Stimulated activated naive CD4-positive, alpha-beta T cell treated with Interleukin-2 at 50 U/mL for 16 hours (primary cell): ENCODE results near the gene TRIM33.

Source experiments
- DNase-seq: peaks from one replicate; lab custom pipeline; 2025; lab: John Stamatoyannopoulos, UW

The TRIM33 gene

DNA sequence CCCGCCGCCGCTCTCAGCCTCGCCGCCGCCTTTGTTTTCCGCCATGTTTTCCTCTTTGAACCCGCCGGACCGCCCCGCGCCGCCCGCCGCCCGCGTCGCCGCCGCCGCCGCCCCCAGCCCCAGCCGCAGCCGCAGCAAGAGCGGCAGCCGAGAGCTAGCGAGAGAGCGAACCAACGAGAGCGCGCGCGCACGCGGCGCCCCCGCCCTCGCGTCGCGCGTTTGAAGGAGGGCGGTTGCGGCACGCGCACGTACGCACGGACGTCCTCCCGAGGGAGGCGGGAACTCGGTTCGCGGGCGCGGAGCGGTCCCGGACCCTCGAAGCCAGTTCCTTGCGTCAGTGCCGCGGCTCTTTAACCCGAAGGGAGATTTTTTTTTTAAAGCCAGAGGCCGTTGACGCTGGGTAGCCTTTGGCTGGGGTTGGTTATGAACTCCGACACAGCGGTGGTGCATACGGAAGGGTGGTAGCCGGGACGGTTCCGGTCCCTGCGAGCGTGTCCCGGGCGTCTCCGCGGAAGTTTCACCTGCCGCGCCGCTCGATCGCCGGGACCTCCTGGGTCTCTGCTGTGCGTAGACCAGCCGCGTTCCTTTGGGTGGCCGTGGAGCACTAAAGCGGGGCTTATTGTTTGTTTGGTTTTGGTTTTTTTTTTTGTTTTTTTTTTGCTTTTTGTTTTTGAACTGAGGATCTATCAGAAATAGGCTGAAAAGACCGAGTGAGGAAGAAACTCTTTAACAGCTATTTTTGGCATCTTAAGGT, at the start of gene TRIM33:
TRIM33 (minus strand) TSS at position 172 of the 754 bp plus-strand sequence; CDS start at position 45, 127 bp downstream.
- DNase-seq, result peak; percentile 85

DNA sequence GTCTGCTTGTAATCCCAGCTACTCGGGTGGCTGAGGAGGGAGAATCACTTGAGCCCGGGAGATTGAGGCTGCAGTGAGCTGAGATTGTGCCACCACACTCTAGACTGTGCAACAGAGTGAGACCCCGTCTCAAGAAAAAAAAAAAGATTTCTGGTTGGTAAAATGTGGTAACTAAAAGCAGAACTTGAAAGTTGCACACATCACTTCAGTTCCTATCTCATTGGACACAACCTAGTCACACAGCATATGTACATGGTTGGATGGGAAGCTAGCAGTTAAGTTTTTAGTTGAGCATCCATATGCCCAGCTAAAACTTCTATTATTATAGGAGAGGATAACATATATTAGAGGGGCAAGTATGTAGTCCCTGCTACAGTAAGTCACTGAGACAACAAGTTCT, 48.4 kb upstream of the TRIM33 start:
- no peak for DNase-seq

DNA sequence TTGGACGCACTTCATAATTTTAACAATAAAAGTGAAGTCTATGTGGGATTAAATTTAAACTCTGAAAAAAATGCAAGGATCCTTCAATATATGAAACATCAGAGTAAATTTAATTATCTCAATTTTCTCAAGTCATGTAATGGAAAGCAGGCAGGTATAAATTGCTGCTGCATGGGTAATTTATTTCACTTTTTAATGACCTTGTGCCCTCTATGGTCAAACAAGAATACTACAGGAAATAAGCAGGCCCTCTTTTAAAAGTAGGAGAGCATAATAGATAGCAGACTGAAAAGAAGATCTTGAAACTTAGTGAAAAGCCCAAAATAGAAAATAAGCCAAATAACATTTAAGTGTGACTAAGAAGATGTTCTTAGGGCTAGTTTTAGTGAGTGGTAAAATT, 47.5 kb upstream of the TRIM33 start:
- DNase-seq, result no peak

DNA sequence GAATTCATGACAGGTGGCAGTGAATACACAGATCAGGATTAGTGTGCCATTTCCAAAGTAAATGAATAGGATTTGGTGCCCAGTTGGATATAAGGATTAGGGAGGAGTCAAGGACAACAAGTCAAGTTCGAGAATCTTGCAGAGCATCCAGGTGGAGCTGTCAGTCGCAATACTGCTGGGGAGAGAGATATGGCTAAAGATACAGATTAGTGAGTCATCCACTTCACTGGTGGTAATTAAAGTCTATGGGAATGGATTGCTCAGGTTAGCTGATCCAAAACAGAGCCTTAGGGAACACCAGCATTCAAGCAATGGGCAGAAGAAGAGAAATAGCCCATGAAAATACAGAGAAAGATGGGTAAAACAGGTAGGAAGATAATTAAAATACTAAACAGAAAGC, 43.6 kb upstream of the TRIM33 start:
- no peak for DNase-seq

DNA sequence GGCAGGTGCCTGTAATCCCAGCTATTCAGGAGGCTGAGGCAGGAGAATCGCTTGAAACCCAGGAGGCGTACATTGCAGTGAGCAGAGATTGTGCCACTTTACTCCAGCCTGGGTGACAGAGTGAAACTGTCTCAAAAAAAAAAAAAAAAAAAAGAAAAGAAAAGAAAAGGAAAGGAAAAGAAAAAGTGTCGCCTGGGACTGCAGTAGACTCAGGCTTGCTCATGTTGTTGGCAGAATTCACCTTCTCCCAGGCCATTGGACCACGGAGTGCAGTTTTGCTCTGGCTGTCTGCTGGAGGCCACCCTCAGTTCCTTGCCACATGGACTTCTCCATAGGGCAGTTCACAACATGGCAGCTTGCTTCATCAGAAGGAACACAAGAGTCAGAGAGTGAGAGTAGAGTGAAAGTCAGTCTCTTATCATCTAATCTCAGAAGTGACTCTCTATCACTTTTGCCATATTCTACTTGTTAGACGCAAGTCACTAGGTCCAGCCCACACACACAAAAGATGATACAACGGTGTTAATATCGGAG, 41.2 kb upstream of the TRIM33 start:
- DNase-seq, result no peak

DNA sequence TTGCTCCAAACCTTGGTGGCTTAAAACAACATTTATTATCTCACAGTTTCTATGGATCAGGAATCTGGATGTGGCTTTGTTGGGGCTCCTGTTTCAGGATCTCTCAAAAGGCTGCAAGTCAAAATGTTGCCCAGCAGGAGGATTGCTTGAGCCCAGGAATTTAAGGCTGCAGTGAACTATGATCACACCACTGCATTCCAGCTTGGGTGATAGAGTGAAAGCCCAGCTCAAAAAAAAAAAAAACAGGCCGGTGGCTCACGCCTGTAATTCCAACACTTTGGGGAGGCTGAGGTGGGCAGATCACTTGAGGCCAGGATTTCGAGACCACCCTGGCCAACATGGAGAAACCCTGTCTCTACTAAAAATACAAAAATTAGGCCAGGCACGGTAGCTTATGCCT, 40.4 kb upstream of the TRIM33 start:
- DNase-seq, result no peak

DNA sequence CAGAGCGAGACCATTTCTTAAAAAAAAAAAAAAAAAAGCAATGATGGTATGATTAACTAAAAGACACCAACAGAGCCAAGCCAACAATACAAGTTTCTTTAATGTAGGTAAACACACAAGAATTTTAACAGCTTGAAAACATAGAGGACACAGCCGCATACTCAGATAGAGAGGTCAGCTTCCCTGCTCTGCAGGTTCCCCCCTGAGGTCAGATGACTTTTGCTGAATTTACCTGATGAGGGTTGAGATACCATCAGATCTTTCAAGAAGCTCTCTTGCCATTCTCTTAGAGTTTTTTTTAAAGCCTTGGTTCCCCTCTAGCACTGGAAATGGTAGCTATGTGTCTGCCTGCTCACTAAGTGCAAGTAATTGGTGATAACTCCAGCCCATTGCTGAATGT, 39.3 kb upstream of the TRIM33 start:
- no peak for DNase-seq

DNA sequence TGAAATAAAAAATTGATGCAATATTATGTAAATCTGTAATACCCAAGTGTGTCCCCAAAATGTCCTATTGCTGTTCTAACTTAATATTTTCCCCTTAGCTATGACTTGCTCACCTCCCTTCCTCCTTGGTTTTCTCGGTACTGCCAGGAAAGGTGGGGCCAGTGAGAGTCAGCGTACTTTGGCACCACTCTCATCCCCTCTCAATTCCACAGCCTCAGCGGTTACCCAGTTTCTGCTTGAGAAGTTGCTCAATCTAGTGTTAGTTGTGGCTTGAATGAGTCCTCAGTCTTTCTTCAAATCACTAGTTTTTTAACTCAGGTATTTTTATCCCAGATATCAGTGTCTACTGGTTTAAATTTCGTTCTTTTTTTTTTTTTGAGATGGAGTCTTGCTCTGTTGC, 38.1 kb upstream of the TRIM33 start:
- DNase-seq, result no peak

DNA sequence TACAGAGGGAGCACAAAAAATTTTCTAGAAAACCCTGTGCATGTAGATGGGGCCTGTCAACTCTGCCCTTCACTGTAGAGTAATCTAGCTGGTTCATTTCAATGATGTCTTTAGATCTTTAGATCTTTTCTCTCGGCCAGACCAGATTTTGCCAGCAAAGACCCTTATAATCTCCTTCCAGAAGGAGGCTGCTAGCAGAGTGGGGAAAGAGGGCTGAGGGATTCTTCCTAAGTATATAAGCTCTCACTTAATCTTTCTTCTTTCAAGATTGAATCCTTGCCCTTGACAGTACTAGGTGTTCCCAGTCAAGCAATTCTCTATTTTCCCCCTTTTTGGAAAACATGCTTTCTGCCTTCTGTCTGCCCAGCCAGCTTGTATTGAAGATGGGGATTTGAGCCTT, 36.1 kb upstream of the TRIM33 start:
- no peak for DNase-seq

DNA sequence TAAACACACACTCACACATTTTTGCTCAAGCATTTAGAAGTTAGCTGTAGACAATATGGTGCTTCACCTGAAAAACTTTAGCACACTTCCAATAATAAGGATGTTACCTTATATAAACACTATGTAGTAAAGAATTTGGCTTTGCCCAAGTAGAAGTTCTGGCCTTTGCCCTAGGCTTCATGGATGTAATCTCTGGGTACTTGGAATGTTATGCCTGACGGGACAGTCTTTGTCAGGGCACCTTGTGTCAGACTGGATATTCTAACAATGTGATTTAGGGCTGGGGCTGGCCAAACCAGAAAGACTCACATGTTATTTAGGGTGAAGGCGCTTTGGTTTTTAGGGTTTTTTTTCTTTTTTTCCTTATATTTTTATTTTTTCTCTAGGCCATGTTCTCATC, 34.8 kb upstream of the TRIM33 start:
- DNase-seq, result no peak

DNA sequence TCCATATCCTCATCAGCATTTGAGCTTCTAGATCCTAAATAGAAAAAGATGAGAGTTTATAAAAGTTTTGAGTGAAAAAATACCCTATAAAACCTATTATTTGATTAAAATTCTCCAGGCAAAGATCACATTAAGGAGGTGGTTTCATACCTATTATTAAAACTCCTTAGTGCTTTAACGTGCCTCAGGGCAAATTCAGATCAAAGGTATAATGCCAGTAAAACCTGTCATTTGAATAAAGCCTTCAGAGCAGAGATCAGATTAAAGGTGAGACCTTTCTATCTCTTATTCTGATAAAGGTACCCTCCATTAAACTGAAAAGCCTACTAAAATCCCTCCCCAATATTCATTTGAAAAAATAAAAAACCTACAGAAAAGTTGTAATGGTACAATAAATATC, 34.3 kb upstream of the TRIM33 start:
- DNase-seq, result no peak

DNA sequence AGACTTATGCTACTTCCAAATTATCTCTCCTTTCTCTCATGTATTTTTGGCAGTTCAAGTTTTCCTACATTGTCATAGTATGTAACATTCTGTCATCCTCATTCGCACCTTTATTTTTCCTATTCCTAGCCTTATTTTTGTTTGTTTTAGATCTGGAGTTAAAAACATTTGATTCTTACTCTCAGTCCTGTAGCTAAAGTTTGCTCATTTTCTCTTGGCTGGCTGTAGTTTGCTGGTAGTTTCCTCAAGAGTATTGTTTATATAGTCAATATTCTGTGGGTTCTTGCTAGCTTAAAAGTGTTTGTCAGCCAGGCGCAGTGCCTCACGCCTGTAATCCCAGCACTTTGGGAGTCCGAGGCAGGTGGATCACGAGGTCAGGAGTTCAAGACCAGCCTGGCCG, 29.8 kb upstream of the TRIM33 start:
- DNase-seq, result no peak

DNA sequence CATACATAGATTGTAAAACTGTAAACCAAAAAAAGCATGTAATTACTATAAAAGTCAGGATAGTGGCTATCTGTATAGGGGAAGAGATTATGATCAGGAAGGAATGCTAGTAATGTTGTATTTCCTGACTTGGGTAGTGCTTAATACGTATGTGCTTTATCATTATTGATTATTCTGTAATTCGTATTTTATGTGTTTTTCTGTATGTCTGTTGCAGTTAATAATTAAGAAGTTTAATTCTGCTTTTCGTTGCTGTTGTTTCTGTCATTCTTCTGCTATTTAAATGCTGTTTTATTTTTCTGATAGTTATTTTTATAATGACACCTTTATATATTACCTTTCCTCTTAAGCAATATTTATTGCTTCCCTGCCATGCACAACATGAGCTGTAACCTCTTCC, 29.3 kb upstream of the TRIM33 start:
- no peak for DNase-seq

DNA sequence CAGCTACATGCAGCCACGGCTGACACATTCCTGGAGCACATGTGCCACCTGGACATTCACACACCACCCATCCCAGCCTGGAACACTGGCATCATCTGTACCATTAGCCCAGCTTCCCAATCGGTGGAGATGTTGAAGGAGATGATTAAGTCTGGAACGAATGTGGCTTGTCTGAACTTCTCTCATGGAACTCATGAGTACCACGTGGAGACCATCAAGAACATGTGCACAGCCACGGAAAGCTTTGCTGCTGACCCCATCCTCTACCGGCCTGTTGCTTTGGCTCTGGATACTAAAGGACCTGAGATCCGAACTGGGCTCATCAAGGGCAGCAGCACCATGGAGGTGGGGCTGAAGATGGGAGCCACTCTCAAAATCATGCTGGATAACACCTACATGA, 25.0 kb upstream of the TRIM33 start:
- DNase-seq, result no peak

DNA sequence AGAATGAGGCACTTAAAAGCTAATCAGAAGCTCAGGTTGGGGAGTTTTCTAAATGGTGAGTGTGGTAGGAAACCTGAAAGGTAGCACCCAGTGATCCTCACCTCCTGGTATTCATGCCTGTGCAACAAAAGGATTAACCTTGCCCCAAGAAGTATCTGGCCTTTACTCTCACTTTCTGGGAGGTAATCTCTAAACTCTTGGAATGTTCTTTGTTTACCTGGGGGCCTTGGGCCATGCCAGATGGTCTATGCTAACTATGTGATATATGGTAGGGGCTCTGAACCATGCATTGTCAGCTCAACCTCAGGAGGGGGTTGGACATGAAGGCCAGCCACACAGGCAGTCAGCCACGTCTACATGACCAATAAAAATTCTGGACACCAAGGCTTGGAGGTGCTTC, 24.4 kb upstream of the TRIM33 start:
- no peak for DNase-seq

DNA sequence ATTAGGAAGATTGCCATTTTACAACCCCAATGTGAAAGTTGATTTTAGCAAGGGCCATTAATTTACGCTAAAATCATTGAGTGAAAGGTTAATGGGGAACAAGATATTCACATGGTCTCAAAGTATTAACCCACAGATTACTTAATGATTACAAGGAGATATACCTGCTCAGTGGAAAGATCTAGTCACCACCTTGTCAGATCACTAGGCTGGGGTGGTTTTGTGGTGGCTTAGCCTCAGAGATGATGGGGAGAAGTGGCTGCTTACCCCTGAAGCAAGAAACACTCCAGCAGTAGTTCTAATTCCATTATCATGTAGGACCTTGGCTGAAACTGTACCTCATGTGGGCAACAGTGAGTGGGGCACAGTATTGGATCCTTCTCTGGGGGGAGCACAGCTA, 20.1 kb upstream of the TRIM33 start:
- DNase-seq, result no peak

DNA sequence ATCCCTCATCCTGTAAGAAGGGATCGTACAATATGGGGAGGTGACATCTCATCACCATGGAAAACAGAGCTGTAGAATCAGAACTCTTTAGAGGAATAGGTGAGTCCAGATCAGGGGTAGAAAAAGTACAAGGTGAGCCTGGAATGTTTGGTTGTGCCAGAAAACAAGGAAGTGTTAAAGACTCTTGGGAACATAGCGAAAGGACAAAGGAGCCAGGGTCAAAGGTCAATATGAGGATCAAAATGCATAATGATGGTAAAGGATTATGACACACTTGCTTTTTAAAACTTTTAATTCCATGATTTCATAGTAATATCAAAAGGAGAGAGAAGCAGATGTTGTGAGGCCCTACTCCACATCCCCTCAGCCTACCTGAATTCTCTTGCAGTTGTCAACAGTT, 19.2 kb upstream of the TRIM33 start:
- DNase-seq, result no peak

DNA sequence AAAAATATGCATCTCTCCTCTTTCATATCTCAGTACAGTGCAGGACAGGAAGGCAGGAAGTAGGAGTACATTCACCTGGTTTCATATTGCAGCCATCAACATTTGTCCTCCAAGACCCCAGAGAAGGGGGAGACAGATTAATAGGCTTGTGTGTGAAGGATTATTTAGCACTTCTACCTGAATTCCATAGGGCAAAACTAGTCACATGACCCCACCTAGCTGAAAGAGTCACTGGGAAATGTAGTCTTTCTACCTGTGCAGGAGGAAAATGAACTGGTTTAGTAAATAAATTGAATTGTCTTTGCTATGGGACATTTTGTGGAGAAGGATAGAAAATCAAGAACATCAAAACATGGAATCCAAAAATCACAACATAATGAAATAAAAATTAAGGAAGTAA, 13.9 kb upstream of the TRIM33 start:
- no peak for DNase-seq

DNA sequence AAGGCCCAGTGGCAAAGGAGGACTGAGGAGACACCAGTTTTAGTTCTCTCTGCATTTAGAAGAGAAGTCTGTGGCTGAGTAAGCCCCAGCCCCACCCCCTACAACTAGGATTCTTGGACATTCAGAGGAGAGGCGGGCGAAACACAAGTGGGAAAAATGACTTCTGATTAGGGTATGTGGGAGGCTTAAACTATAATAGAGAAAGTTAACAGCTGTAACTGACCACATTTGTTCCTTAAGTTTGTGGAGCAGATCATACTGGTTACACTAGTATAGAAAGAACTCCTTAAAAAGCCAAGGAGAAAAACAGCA, 11.2 kb upstream of the TRIM33 start:
- no peak for DNase-seq

DNA sequence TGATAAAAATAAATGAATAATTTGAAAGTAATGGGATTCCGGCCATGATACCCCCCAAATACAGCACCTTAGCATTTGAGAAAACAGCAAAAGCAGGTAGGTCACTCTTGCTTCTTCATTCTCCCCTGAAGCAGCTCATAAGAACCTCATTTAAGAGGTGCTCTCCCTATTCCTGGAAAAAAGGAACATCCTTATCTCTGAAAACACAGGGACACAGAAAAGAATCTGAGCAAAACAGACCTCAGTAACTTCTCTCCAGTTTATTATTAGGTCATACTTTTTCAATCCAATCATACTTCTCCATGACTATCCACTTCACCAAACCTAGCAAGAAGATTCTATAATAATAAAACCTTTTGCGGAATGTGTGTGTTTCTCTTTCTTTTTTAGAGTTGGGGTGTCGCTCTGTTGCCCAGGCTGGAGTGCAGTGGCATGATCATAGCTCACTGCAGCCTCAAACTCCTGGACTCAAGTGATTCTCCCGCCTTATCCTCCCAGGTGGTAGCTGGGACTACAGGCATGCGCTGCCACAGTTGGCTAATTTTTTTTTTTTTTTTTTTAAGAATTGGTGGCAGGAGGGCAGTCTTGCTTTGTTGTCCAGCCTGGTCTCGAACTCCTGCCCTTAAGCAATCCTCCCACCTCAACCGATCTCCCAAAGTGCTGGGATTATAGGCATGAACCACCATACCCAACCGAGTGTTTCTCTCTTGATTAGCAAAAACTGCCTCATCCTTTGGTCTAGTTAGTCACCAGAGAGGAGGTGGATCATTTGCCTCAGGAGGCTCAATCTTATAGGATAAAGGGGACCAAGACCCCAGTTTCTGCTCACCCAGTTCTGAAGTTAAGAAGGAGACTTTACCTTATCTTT, 10.6 kb upstream of the TRIM33 start:
- DNase-seq, result no peak

DNA sequence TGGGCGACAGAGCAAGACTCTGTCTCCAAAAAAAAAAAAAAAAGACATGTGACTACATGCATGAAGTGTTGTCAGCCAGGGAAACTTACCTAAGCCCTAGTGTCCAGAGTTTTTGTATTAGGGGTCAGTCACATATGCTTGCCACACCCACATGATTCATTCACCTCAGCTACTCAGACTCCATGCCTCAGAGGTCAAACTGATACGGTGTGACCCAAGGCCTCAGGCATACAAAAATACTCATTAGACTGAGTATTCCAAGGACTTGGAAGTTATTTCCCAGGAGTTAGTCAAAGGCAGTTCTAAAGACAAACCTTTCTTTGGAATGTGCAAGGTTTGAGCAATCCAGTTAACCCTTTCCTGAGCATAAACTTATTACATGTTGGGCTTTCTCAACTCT, 6.3 kb upstream of the TRIM33 start:
- DNase-seq, result no peak

DNA sequence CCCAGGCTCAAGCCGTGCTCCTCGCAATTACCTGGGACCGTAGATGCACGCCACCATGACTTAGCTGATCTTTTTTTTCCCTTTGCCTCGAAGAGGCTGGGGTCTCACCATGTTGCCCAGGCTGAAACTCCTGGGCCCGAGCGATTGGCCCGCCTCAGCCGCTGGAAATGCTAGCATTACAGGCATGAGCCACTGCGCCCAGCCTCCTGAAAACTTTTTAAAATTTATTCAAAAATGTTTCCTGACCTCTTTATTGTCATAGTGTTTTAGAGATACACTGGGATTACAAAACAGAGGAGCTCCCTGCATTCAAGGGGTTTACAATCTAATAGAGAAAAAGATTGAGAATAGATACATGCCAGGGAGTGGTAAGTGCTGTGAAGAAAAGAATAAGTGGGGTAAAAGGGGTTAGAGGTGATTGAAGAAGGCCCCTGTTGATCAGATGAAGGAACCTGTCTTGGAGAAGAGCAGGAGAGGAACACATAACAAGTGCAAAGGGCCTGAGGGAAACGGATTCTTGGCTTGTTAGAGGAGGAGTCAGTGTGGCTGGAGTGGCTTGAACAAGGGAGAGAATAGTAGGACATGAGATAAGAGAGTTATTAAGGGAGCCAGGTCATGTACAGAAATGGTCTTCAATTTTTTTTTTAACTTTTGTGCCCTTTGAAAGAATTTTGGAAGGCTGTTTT, 1.7 kb upstream of the TRIM33 start:
- DNase-seq, result no peak
